ENCODE data around the gene FILIP1L. TPM values are rescaled to one million over a fixed set of nuclear protein-coding genes. Genes with fewer than 3 reads are reported as not detected.

Gene FILIP1L
- total and polyA plus RNA-seq, 2 of the 13 experiments (the other 11 are each of a cell fraction or from before 2014, with no cell fraction given): 8.1 to 187 TPM

DNA sequence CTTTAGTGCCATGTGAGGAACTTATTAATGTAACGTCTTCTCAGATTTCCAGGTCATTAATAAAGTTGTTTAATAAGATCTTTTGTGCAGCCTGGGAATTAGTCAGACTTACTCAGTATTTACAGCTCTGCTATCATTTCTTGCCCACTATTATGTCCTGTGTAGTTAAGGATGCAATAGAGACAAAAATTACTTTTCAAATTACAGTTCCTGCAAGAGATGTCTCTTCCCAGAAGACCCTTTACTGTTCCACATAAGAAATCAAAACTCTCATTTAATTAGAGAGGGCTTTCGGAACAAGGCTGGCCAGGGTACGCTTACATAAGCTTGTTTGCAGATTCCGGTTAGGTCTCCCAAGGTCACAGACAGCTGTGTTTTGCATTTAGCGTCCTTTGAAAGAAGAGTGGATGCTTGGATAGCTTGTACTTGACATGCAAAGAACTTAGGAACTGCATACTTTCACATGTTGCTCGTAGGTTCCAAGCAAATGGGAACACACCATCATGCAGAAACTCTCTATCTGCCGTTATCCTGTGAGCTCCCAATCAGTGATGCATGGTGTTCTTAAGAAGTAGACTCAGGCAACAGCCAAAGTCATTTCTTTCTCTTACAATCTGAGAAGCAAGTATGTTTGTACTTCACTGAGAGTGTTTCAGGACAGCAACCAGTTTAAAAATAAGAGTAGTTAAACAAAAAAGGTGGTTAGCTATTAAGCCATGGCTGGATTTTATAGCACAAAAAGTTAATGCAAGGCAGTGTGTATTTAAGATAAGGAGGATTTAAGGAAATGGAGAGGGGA, 37.4 kb downstream of the FILIP1L start (continued):
- TF ChIP-seq KMT2A (CRISPR knock-in tag; IDR thresholded peaks at IDR 0.05): no peak
- TF ChIP-seq NCOR1 (IDR thresholded peaks at IDR 0.05; ENCODE audit: borderline replicate concordance, low read length): peak; percentile 31; the same call in 1 of the 2 replicates
- peak; percentile 76; the same call in 1 of the 2 replicates for TF ChIP-seq KAT7 (CRISPR knock-in tag; IDR thresholded peaks at IDR 0.05; ENCODE audit: borderline replicate concordance)
- no peak for TF ChIP-seq MXD3 (CRISPR knock-in tag; IDR thresholded peaks at IDR 0.05)
- TF ChIP-seq GZF1 (CRISPR knock-in tag; IDR thresholded peaks at IDR 0.05): 0 out of 2 replicates have a peak, but pooled peaks have one; percentile 72
- TF ChIP-seq HIVEP1 (CRISPR knock-in tag; IDR thresholded peaks at IDR 0.05): no peak
- 0 out of 2 replicates have a peak, but pooled peaks have one; percentile 7 for TF ChIP-seq MEIS1 (CRISPR knock-in tag; IDR thresholded peaks at IDR 0.05; ENCODE audit: borderline replicate concordance)
- TF ChIP-seq ESRRA (CRISPR knock-in tag; IDR thresholded peaks at IDR 0.05; ENCODE audit: low read depth): peak; percentile 79
- TF ChIP-seq SNRNP70 (IDR thresholded peaks at IDR 0.05; ENCODE audit: low read depth, low read length): no peak
- peak; percentile 87 for TF ChIP-seq NR2F2 (IDR thresholded peaks at IDR 0.05; ENCODE audit: borderline replicate concordance, low read depth)
- no peak for TF ChIP-seq SMAD1 (CRISPR knock-in tag; IDR thresholded peaks at IDR 0.05; ENCODE audit: borderline replicate concordance, low read depth)
- no peak for TF ChIP-seq ZNF589 (CRISPR knock-in tag; conservative IDR thresholded peaks at IDR 0.05)

Measured in HepG2 (cell line).